Spleen (tissue), 7 donors: ENCODE results near the gene SUCLG1.

Source experiments
- CTCF ChIP-seq, 11 experiments: fragments of 200-600 bp in 7 of 11; fragments of 450-650 bp in 4 of 11; sonication (generic) in 4 of 11; IDR thresholded peaks in 8 of 11; conservative IDR thresholded peaks in 3 of 11; 1 replicate in 7 of 11; 2 replicates in 4 of 11; pipeline versions ENCODE4 v1.4.0 to v1.8.0; 2016 to 2021; ENCODE audit warnings: antibody characterized with exemption in 11 of 11, inconsistent platforms in 4 of 11, mild to moderate bottlenecking in 1 of 11
- POLR2A ChIP-seq, 3 donors: fragments of 450-650 bp; IDR thresholded peaks; one replicate each; pipeline ENCODE4 v1.5.1; 2017; ENCODE audit warnings: antibody characterized with exemption in 3 of 3, mild to moderate bottlenecking in 1 of 3
- POLR2AphosphoS5 ChIP-seq, 3 donors: sonication (generic); formaldehyde crosslinking; IDR thresholded peaks; one replicate each; pipeline ENCODE4 v1.5.1; 2017; ENCODE audit warnings: antibody characterized with exemption in 3 of 3
- donor health status: DM: no; HTN: no; CAD: no; lungs with moderate emphysema.
- donor health status: DM: no; HTN: no; CAD: no.
- donor health status: DM: no; HTN: no; CAD: no.

DNA sequence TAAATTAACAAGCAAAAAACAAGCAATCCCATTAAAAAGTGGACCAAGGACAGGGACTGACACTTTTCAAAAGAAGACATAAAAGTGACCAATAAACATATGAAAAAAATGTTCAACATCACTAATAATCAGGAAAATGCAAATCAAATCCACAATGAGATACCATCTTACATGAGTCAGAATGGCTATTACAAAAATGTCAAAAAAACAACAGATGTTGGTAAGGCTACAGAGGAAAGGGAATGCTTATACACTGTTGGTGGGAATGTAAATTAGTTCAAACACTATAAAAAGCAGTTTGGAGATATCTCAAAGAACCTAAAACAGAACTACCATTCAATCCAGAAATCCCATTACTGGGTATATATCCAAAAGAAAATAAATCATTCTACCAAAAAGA, 78.2 kb downstream of the SUCLG1 start:
- TF ChIP-seq POLR2AphosphoS5 (IDR thresholded peaks at IDR 0.05) (no peak), CTCF (IDR thresholded peaks at IDR 0.05 in 8 of 11, conservative IDR thresholded peaks at IDR 0.05 in 3 of 11) (no peak), POLR2A (IDR thresholded peaks at IDR 0.05) (no peak)
